GM19193 (cell line): ENCODE results near the gene PAX7.

Experiments used
- POLR2A ChIP-seq: IDR thresholded peaks from 4 replicates; pipeline ENCODE4 v1.6.1; 2011; ENCODE audit not compliant: insufficient read depth, insufficient read length; ENCODE audit errors: extremely low read depth

PAX7 gene

DNA sequence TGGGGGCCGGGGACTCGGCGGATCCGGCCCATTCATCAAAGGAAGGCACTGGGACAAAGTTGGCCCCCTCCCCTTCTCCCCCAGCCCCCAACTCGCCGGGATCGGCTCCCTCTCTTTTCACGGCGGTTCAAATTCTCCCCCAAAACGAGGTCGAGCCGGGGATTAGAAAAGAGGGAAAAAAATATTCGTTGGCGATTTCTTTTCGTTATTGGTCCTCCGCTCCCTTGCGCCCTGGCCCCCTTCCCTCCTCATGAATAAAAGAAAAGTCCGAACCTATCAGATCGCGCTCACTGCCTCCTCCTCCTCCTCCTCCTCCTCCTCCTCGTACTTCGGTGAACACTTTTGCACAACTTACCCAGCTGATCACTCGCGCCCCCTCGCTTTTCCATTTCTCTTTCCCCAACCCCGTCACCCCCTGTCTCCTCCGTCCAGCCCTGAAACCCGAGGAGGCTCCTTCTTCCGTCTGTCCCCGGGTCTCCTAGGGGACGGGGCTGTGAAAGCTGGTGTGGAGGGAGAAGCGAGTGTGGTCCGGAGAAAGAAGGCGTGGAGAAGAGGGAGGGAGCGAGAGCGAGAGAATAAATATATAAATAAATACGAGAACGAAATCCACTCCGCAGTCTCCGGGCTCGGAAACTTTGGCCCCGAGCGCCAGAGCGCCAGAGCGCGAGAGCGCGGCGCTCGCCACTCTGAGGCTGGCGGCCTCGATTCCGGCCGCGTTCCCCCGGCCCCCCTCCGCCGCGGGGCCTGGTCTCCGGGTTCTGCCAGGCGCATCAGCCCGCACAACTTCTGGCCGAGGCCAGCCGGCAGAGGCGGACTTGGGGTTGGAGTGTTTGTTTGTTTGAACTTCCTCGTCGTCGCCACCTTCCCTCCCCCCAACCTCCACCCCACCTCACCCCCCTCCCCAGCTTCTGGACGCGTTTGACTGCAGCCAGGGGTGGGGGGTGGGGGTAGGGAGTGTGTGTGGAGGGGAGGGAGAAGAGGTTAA lies at the start of gene PAX7:
Gene PAX7 (plus strand): TSS at position 336 of the 985 bp plus-strand sequence. CDS start 758 bp downstream, outside the sequence.
- TF ChIP-seq POLR2A = no peak

DNA sequence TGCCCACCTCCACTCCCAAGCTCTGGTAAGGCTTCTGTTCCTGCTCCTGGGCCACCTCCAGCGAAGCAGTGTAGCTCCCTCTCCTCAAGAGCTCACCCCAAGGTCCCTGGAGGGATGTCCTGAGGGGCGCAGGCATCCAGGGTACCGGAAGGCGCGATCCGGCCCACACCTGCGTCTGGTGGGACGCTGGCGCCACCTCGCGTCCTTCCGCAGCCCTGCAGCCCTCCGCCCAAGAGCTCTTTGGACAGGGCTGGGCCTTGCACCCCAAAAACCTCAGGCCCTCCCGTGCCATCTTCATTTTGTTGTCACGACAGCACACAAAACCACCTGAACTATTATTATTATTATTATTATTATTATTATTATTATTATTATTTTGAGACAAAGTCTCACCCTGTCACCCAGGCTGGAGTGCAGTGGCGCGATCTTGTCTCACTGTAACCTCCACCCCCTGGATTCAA lies 49.2 kb upstream of the PAX7 start:
- no peak for TF ChIP-seq POLR2A

DNA sequence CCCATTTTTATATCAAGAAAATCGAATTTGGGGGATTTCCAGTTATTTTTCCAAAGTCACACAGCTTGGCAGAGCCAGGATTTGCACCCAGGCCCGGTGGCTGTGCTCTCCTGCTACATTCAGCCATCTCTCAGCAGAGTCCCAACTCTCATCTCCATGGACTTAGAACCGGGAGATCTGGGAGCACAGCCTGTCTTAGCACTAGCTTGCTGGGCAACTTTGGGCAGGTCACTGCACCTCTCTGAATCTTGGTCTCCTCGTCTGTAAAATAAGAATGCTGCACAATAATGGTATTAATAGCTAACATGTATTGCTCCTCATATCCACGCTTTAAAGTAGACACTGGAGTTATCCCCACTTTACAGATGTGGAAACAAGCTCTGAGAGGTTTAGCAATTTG lies 47.8 kb upstream of the PAX7 start:
- TF ChIP-seq POLR2A = no peak

DNA sequence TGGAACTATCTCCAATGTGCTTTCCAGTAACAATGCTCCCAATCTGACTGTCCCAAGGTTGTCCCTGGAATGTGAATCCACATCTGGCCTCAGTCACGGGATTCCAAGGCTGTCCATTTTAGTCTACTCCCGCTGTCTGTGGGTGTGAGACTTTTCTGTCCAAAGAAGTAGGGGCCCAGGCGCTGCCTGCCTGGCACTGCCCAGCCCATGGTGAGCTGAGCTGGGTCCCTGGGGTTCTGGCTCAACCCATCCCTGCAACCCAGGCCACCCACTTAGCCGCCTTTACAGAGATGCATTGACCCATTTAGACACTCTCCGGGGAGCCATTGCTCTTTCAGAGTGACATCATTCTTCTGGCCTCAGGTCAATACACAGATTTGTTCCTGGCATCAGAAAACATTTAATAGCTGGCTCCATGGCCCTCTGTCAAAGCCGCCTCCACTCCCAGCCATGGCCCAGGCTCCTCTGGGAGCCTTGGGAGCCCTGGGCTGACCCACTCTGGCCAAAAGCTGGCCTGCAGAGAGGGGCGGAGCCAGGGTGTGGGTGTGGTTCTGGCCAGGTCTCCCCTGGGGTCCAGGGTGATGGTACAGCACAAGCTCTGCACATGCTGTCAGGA lies 47.2 kb upstream of the PAX7 start:
- no peak for TF ChIP-seq POLR2A

DNA sequence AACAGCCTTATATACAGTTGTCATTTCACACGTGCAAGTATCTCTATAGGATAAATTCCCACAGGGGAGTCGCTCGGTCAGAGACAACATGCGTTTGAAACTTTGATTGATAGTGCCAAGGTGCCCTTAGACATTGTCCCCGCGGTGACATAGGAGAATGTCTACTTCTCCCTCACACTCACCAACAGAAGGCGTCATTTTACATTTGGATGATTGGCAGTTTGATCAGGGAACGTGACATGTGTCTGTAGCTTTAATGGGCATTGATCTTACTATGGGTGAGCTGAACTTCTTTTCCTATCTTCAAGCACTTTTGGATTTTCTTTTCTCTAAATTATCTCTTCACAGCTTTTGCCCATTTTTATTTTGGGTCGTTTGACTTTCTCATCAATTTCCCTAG lies 42.6 kb upstream of the PAX7 start:
- TF ChIP-seq POLR2A = no peak

DNA sequence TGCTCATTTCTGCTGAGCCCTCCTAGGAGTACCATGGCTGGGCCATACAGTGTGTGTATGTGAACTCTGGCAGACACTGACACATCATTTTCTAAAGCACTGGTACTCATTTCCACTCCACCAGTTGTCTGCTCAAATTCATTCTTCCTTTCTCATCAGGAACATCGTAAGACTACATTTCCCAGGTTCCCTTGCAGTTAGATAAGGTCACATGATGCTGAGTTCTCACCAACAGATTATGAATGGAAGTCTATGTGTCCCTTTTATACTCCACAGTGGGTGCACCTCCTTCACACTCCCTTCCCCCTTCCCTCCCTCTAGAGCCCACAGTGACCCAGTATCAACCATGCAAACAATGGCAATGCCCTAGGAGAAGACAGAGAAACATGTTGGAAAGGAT lies 38.3 kb upstream of the PAX7 start:
- no peak for TF ChIP-seq POLR2A

DNA sequence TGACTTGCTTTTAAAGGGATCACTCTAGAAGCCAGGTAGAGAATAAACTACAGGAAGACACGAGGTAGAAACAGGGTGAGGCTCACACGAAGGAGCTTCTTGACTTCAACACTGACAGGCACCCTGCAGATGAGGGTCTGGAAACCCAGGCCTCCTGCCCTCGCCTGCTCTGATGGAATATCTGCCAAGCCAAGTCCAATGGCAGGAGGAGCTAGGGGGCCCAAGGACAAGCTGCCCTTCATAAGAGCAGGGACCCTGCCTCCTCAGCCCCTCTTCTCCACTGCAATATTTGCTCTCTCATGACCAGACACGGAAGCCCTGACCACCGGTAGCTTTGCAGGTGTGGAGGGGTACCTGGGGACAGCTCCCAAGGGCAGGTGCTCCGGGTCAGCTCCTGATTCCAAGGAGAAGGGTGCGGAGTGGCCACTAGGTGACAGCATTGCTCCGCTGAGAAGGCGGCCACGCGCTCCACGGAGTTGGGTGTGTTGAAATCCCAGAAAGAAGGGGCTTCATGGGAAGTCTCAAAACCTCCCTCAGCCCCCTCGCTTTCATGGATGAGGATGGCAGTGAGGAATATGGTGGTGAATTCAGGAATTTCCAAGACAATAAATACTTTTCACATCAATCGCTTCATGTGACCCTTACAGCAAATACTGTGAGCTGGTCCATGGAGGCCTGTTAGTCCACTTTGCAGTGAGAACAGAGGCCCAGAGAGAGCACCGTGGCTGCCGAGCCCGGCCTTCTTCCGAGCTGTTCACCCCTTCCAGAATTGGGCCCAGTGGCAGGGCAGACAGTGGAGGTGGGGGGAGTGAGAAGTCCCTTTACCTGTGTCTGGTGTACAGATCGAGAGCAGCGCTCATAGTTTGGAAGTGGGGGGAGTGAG lies 33.2 kb upstream of the PAX7 start:
- TF ChIP-seq POLR2A = no peak

DNA sequence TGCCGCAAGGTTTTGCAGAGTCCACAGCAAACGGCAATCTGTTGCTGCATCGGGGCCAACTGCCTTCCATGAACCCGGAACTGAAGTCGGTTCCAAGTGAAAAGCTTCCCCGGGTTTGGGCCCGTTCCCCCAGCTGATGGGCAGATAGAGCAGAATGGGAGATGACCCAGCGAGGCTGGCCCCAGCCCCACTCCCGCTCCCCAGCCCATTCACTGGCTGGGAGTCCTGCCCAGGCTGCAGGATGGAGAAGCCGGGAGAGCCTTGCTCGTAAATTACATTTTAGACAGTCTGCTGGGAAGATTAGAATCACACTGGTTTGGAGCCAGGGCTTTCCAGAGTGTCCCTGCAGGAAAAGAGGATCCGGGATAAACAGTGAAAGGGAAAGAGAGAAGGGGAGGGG lies 31.6 kb upstream of the PAX7 start:
- TF ChIP-seq POLR2A = no peak

DNA sequence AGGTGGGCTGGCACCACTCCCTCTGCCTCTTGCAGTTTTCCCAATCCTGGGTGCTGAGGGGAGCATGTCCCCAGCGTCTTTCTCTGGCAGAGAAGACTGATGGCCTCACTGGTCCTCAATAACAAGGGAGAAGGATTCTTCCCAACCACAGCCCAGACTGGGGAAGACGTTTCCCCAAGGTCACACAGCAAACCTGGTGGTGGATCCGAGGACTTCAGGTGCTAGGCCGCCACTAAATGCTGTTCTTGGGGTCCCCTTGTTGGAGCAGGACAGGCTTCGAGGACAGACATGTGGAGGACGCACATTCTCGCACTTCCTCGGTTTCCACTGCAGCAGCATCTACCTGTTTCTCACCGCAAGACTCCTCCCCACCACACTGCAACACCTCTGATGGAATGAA lies 30.9 kb upstream of the PAX7 start:
- no peak for TF ChIP-seq POLR2A

DNA sequence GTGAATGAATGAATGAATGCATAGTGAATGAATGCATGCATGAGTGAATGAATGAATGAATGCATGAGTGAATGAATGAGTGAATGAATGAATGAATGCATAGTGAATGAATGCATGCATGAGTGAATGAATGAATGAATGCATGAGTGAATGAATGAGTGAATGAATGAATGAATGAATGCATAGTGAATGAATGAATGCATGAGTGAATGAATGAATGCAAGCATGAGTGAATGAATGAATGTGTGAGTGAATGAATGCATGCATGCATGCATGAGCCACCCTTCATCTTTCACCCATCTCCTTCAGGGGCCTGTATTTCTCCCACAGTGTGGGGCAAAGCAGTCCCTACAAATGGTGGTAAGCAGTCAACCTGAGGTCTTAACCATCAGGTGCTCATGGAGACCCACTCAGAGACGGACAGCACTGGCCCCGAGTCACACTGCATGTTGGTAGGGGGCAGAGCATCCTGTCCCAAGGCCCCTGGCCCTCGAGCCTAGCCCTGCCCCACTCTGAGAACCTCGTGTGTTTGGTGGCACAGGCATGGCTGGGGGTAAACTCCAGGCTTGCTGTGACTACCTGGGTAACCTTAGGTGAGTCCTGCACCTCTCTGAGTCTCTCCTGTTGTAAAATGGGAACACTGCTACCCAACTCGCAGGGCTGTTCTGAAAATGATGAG lies 28.0 kb upstream of the PAX7 start:
- TF ChIP-seq POLR2A = no peak

DNA sequence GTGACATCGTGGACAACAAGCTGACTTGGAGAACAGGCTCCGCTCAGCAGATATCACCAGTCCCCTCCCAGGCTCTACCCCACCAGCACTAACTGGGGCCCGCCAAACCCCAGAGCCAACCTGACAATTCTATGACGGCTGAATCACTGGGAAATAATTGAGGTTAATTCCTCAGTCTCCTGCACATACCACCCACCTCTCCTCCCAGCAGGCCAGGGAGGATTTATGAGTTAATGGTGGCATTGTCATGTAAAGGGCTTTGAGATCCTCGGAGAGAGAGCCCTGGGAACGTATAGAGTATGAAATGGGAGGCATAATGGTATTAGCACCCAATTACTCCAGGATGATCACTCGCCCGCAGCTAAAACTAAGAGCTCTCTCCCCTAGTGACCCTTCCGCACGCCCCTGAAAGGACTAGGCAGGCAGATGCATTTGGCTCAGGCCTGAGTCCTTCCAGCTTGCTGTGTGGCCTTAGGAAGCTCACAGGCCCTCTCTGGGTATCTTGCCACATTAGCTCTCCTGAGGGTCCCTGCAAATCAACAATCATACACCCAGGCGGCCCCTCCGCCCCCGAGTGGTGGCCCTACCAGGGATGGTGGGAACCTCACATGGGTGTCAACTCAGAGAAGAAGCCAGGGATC lies 27.3 kb upstream of the PAX7 start:
- TF ChIP-seq POLR2A = no peak

DNA sequence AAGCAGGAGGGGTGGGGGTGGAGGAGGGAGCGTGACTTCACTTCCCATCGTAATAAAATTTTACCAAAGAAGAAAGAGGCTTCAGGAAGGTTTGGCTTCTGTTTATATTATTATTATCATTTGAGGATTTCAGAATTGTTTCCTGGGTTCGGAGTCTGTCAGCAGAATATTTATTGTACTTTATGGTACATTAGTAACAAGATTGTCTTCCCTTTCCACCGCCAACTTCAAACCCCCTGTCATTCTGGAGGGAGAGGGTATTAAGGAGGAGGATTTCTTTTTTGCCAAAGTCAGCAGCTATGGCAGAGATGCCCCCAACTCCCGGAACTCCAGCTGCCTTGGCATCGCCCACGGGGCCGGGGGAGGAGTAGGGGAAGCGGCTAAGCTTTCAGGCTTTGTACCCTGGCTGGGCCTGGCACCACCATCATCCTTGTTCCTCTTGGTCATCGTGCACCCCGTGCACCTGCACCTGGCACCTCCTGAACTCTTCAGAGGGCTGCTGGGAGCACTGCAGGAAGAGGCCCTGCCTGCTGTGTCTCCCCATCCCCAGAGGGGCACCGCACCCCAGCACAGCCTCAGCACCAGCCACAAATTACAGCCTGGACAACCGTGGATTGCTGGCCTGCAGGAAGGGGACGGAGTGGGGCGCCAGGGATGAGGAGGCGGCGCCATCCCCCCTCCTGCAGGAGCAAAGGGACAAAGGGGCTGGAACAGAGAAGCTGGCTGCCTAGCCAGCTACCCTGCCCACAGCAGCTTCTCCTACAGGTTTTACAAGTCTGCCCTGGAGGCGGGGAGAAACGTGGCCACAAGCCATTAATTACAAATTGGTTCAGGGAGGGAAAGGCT lies 24.0 kb upstream of the PAX7 start:
- no peak for TF ChIP-seq POLR2A

DNA sequence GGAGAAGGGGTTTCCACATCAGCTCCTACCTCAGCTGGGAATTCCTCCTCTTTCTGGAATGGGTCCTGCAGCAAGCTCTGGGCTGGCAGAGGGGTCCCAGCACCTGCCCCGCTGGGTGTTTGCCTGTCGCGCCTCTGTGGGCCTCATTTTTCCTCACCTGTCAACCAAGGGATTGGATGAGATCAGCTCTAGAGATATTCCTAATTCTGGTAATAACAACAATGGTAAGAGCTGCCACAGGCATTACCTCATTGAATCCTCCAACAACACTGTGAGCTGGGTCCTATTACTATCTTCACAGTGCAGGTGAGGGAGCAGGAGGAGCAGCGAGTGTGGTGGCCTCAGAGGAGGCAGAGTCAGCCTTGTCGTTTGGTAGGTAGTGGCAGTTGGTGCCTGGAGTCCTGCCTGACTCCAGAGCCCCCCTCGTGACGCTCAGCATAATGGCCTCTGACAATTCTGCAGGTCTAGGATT lies 23.3 kb upstream of the PAX7 start:
- TF ChIP-seq POLR2A = no peak

DNA sequence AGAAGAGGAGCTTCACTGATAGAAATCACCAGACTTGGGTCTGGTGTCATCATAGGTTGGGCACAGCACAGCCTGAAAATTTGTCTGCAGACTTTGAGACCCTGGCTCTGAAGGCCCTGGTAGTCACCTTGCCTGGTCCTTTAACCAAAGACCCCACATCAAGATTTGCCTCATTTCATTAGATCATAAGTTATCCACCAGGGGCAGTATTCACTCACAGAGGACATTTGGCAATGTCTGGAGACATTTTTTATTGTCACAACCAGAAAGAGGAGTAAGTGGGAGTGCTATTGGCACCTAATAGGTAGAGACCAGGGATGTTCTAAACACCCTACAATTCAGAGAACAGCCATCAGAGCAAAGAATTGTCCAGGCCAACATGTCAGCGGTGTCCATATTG lies 22.1 kb upstream of the PAX7 start:
- TF ChIP-seq POLR2A = no peak

DNA sequence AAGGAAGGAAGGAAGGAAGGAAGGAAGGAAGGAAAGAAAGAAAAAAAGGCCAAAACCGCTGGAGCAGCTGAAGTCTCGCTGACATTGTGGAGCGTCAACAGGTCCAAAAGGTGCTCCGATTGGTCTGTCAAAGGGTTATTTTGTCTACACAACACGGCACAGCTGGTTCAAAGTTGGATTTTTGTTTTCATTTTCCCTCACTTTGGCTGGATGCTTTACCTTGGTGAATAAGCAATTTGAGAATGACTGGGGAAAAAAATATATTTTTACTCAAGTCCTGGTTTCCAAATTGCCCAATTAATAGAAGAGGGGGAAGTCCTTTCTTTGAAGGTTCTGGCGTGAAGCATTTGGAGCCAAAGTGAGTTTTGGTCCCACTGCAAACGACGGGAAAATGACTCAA lies 19.3 kb upstream of the PAX7 start:
- TF ChIP-seq POLR2A = no peak
